ENCODE results near the gene RHBG. TPM values are rescaled to one million over a fixed set of nuclear protein-coding genes. Genes with fewer than 3 reads are reported as not detected.
"Not testable (repeated sequence)": the region's sequence is repeated elsewhere in the genome, so short reads cannot be mapped to it uniquely, and the experiment has no call there.

Gene RHBG, protein sequence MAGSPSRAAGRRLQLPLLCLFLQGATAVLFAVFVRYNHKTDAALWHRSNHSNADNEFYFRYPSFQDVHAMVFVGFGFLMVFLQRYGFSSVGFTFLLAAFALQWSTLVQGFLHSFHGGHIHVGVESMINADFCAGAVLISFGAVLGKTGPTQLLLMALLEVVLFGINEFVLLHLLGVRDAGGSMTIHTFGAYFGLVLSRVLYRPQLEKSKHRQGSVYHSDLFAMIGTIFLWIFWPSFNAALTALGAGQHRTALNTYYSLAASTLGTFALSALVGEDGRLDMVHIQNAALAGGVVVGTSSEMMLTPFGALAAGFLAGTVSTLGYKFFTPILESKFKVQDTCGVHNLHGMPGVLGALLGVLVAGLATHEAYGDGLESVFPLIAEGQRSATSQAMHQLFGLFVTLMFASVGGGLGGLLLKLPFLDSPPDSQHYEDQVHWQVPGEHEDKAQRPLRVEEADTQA
- total RNA-seq, result 0.31 TPM

DNA sequence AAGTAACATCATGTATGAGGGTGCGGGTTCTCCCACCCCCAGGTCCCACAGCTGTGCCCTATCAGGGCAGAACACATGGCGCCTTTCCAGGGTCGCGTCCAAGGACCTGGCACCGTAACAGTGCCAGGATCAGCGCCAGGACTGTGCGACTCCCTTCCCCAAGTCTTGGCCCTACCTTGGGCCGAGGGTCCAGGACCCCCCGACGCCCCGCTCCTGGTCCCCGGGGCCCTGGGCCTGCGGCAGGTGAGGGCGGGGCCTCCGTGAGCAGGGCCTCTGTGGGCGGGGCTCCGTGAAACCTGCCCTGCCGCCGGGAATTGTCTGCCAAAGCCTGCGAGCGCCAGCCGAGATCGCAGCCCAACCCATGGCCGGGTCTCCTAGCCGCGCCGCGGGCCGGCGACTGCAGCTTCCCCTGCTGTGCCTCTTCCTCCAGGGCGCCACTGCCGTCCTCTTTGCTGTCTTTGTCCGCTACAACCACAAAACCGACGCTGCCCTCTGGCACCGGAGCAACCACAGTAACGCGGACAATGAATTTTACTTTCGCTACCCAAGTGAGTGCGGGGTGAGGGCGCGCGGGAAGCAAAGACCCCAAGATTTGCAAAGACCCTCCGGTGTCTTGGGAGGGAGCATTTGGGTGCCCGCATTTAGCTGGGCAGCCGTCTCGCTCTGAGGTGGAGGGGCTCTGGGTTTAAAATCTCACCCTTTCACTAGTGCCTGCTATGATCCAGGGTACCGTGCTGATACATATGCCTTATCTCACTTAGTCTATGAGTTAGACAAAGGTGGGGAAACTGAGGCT is at the start of gene RHBG:
RHBG (plus strand) TSS at position 323 of the 796 bp plus-strand sequence; CDS start at position 362, 39 bp downstream.
- DNase-seq, result peak; percentile 34

GRCh38 chr1:156319664-156320063 is 49.3 kb upstream of the RHBG start:
- DNase-seq, result peak; percentile 41

DNA sequence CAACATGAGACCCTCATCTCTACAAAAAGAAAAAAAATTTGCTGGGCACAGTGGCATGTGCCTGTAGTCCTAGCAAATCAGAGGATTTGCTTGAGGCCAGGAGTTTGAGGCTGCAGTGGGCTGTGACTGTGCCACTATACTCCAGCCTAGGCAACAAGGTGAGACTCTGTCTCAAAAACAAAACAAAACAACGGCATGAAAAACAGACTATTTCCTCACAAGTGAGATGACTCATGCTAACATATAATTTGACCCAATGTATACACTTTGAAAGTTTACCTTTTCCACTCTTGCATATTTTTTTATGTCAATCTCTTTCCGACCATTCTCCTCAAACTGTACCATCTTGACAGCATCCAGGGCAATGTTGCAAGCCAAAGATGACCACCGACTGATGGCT is 48.5 kb upstream of the RHBG start:
- no peak for DNase-seq

- DNase-seq, result not testable (repeated sequence)
Observed at GRCh38 chr1:156323179-156323578, 45.8 kb upstream of the RHBG start.

DNA sequence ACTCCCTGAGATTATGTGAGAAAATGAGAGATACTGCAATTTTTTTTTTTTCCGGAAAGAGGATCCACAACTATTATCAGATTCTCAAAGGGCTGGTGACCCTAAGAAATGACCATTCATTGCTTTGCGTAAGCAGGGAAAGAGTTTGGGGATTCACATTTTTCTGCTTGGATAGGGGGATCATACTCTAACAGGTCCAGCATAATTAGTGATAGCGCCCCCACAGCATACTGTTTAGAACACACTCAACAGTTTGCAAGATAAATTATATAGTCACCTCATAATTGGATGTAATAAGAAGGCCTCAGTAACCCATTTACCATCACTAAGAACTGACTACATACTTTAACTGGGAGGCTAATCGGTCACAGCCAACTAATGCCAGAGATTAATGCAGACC is 32.8 kb upstream of the RHBG start:
- no peak for DNase-seq

GRCh38 chr1:156337052-156337887 is 31.7 kb upstream of the RHBG start:
- DNase-seq, result no peak

DNA sequence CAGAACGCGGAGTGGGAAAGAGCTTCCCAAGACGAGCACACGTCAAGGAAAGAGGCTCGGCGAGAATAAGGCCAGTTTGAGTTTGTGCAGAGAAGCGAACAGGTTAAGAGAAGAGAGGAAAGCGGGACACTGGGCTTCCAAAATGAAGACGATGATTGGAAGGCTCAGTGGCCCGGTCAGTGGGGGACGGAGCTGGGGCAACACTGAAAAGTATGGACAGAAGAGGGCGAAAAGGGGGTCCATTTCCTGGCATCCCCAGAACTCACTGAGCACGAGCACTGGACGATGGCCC is 31.2 kb upstream of the RHBG start:
- no peak for DNase-seq

DNA sequence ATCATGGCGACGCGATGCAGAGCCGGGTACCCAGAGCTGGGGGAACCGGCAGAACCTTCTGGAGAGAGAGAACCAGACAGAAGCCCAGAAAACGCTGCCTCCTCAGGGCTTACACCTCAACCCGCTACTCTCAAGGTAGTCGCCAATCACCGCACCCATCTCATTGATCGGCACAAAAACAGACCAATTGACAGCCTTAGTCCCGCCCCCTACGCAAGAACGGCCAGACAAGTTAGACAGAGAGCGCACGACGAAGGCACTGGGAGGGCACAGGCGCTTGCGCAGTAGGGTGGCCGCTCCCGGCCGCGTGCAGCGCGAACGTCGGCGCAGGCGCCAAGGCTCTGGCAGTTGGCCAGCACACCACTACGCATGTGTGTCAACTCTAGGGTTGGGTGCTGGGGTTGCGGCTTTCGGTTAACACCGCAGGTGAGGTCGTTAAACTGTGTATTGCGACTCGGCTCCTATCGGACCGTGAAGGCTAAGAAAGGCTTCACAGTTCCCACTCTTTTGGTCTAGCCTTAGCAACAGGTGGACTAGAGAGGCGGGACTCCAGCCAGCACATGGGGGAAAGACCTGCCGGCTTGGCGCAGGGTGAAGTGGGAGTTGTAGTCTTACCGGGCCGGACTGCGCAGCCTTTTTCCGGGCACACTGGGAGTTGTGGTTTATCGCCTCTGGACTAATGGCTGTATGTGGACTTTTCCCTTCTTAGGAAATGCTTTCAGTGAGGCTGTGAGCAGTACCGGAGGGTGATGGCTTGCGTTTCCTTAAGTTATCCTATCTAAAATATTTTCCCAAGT is 30.6 kb upstream of the RHBG start, which contains the start of the genes CCT3 and TSACC:
CCT3 (minus strand) TSS at position 113 of the 797 bp plus-strand sequence; CDS start at position 5, 108 bp downstream.
TSACC (plus strand) TSS at position 347 of the 797 bp plus-strand sequence. CDS start 1,232 bp downstream, outside the sequence.
- DNase-seq, result peak; percentile 100

DNA sequence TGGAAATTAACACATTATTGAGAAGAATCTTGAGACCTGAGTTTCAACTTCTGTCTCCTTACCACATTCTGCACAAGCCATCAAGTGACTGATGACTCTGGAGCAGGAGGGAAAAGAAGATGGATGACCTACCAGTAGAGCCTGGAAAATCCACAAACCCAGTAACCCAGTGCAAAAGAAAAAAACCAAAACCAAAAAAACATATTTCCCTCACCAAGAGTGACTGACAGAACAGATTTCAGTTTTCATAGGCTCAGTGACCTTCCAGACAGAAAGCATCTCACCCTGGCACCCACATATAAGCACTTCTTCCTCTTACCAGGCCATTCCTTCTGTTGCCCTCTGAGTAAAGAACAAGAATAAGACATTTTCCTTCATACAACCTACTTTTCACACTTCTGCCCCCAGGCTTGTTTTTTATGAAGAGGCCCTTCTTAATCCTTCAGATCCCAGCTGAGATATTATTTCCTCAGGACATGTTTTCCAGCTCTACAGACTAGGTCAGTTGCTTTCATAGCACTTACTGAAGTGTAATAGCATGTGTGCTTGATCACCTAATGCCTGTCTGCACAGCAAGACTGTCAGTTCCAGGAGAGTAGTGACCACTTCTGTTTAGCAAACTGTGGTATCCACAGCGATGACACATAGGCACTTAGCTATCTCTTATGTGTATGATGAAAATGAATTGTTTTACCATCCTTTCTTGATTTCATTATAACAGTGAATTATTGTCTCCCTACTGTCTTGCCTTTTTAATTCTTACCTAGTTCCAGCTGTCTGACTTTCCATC is 26.6 kb upstream of the RHBG start:
- no peak for DNase-seq

GRCh38 chr1:156344409-156344808 is 24.6 kb upstream of the RHBG start:
- no peak for DNase-seq

DNA sequence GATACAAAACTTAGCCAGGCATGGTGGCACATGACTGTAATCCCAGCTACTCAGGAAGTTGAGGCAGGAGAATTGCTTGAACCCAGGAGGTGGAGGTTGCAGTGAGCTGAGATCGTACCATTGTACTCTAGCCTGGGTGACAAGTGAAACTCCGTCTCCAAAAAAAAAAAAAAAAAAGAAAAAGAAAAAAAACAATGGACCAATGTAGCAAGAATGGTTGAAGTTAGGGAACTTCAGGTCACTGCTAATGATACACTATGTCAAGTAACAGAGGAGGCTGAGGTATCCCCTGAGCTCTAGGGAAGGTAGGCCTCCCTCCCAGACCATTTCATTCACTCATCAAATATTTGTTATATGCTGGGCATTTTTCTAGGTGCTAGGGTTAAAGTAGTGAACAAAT is 23.0 kb upstream of the RHBG start:
- not testable (repeated sequence) for DNase-seq

DNA sequence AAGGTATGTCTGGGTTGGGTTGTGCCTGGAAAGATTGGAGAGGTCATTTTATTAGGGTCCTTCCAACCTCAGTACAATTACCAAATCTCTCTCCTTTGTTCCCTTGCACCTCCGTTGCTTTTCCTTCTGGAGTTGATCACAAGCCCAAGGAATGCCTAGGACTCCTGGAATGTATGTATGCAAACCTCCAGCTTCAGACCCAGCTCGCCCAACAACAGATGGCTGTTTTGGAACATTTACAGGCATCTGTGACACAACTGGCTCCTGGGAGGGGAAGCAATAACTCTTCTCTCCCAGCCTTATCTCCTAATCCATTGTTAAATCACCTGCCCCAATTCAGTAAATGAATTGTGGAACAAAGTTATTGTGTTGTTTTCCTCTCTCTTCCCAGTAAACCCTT is 22.4 kb upstream of the RHBG start:
- DNase-seq, result no peak

- DNase-seq, result no peak
Observed at GRCh38 chr1:156347331-156347730, 21.7 kb upstream of the RHBG start.

- DNase-seq, result not testable (repeated sequence)
Observed at GRCh38 chr1:156352481-156352880, 16.5 kb upstream of the RHBG start.

DNA sequence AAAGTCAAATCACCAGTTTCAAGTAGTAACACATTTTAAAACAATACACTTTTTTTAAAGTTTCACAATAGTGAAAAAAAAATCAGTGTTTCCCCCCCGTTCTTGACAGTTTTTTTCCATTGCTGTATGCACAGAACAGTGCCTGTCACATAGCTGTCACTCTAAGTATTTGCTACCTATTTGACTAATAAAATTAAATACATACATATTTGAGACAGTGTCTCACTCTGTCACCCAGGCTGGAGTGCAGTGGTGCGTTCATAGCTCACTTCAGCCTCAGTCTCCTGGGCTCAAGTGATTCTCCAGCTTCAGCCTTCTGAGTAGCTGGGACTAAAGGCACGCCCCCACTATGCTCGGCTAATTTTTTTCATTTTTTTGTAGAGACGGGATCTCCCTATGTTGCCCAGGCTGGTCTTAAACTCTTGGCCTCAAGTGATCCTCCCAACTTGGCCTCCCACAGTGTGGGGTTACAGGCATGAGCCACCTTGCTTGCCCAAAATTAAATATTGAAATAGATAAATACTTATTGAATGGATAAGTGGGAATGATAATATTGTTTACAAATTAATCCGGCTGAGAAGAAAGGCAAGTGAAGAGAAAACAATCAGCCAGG is 12.6 kb upstream of the RHBG start:
- no peak for DNase-seq

DNA sequence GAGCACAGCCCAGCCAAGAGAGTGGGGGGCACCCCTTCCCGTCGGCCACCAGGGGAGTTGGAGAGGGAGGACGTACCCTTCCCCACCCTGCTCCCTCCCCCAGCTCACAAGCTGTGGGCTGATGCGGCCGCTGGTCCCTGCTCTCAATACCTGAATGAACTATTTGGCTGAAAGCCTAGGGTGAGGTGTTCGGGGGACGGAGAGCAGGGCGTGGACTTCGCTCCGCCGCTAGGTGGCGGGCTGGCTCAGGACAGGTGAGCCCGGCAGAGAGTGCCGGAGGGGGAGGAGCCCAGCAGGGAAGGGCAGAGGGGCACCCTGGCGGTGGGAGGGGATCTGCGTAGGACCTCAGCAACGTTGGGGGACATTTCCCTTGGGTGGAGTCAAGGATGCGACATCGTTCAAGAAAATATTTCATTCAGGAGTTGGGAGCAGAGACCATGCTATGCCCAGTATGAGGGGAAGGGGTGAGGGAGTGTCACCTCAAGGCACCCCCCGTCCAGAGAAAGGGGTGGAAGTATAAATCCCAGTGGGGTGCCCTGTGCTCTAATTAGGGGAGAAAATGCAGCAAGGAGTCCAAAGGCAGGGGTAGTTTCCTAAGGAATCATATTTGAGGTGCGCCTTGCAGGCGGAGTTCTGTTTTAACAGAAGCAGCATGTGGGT is 12.0 kb upstream of the RHBG start:
- peak; percentile 59 for DNase-seq

DNA sequence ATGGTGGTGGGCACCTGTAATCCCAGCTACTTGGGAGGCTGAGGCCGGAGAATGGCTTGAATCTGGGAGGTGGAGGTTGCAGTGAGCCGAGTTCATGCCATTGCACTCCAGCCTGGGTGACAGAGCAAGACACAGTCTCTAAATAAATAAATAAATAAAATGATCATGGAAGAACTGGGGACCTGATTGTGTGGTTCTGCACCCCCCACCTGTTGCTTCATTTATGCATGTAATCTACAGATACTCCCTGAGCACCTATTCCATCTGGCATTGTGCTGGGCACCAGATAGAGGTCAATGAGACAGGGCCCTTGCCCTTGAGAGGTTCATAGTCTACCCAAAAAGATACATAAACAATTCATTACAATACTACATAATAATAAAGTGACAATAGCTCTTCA is 11.0 kb upstream of the RHBG start:
- DNase-seq, result no peak

GRCh38 chr1:156358641-156359040 is 10.4 kb upstream of the RHBG start:
- DNase-seq, result no peak

DNA sequence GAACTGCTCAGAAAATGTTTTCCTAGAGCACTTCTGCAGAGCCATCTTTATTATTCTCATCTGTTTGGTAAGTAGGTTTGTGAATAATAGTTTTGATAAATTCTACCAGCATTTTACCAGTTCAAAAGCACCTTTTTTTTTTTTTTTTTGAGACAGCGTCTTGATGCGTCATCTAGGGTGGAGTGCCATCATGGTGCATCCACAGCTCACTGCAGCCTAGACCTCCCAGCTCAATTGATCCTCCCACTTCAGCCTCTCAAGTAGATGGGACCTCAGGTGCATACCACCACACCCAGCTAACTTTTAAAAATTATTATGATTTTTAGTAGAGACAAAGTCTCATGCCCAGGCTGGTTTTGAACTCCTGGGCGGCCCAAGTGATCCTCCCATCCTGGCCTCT is 9.8 kb upstream of the RHBG start:
- no peak for DNase-seq

DNA sequence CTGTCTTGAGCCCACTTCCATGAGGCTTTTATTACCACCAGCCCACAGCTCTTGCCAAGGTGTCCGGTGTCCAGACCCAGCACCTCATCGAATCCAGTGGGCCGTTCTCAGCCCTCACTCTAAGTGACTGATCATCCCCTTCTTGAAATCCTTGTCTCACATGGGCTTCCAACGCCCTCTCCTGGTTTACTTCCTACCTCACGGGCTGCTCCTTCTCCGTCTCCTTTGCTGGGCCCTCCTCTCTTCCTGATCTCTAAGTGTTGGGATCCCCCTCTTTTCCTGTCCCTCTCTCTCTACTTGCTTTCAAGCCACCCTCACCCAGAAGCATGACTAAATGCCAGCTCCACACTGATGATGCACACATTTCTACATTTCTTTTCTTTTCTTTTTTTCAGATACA is 9.0 kb upstream of the RHBG start:
- DNase-seq, result no peak
